NCI-H2081 (cell line): Measurements from ENCODE around the gene AMPD3.

Experiments
- DNase-seq, 2 experiments: peaks; one replicate each; lab custom pipeline; 2025; lab: John Stamatoyannopoulos, UW

The AMPD3 gene

GRCh38 chr11:10461276-10461790, 6.3 kb downstream of the AMPD3 start:
- DNase-seq, result no peak

DNA sequence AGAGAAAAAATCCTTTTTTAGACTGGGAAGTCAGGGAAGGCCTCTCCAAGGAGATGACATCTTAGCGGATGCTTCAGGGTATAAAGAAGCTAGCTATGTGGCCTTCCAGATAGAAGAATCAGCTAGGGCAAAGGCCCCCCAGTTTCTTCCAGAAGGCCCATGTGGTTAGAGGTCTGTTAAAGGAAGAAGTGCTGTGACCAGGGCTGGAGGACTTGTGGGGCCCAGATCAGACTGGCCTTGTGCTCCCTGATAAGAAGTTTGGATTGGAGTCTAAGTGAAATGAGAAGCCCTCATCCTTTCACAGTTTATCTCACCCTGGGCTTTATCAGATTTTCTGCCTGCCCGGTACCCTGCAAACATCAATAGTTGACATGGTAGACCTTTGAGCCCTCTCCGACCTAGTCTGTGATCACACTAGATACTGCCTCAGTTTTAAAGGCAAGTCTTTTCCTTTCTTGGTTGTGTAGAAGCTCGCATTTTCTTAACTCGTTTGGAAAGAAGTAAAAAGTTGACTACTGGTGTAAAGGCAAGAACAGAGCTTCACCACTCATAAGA, 7.8 kb downstream of the AMPD3 start:
- no peak for DNase-seq

GRCh38 chr11:10473371-10473770, 18.3 kb downstream of the AMPD3 start:
- no peak for DNase-seq

DNA sequence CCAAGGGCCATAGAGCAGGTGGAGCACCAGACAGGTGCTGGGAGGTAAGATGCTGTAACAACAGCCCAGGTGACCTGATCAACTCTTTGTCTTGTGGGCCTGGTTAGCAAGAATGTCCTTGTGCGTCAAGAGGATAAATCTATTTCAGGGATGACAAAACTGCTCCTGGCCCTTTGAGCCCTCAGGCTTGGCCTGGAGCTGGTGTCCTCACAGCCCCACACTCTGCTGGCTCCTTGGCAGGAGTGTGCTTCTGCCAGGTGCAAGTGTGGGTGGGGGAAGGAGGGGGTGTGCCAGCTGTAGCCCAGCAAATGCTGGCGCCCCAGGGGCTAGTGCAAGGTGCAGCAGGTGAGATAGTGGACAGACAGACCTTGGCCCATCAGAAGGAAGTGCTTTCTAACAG, 19.5 kb downstream of the AMPD3 start:
- DNase-seq, result no peak

DNA sequence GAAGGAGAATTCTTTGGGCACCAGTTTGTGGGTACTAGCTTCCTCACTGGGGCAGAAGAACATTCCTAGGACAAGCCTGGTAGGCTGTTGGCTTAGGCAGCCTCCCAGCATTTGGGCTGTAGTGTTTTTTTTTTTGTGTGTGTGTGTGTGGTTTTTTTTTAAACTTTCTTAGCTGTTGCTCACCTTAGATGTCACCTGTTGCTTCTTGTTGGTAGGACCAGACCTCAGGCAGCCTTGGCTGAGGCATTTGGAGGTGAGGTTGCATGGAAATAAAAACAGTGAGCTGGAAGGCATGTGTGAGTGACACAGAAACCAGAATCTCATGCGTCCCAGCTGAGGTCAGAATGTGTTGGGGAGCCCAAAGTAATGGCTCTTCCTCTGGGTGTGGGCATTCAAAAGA, 21.3 kb downstream of the AMPD3 start:
- DNase-seq, result no peak

DNA sequence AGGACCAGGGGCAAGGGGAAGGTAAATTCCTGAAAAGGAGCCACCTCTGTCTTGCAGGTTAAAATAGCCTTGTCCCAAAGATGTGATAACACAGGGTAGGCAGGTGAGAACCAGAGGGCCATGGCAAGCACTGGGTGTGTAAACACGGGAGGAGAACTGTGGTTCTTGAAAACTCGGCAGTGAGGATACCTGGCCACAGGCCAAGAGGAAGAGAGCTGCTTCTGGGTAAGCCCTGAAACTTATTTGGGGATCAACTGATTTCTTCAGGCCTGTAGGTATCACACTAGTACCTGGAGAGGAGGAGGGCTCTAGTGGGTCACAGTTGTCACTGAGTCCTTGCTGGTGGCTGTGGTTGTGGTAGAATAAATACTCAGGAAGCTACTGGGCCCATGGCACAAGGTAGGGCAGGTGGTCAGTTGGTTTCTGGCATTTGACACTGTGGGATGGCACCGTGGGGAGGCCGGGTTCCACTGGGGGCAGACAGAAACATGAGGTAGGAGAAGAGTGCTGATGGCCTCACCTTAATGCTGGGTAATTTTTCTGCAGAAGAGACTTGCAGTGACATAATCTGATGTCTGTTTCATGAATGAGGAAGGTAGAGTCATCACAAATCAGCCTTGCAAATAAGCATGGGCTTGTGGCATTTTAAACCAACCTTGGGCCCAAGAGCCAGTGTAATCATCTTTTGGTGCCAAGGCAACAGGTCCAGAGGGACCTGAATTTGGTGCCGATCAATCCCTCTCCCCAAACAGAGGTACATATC, 22.0 kb downstream of the AMPD3 start:
- no peak for DNase-seq

DNA sequence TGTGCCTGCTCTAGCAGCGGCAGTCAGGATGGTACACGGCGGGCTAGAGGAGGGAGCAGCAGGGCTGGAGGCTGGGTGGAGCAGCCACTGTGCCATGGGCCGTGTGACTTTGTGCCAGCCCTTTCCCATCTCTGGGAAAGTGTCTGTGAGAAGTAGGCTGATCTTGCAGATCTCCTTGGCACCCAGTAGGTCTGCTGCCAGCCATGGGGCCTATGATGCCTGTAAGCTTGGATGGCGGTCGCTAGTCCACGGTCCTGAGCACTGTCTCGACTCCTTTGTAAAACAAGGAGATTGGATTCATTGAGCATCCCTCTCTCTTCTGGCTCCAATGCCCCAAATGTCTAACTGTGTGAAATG, 22.6 kb downstream of the AMPD3 start:
- DNase-seq, result no peak

DNA sequence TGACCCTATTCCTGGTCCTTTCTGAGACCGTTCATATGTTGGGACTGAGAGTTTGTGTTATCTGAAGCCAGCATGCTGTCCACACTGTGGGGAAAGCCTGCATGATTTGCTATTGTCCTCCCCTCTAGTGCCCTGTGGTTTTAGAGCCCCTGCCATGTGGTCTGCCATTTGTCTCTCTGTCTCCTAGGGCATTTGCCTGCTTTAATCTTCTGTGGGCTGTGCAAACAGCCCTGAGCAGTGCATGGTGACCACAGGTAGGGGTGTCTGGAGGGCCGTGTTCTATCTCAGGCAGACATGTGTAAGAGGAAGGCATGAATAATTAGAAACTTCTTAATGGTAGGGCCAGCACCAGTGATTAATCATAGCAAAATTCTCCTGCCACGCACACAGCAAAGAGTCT, 23.0 kb downstream of the AMPD3 start:
- no peak for DNase-seq

- no peak for DNase-seq
Observed at GRCh38 chr11:10478574-10479550, 23.8 kb downstream of the AMPD3 start.

- DNase-seq, result no peak
Observed at GRCh38 chr11:10480026-10480425, 25.0 kb downstream of the AMPD3 start.

GRCh38 chr11:10480760-10481159, 25.7 kb downstream of the AMPD3 start:
- no peak for DNase-seq

DNA sequence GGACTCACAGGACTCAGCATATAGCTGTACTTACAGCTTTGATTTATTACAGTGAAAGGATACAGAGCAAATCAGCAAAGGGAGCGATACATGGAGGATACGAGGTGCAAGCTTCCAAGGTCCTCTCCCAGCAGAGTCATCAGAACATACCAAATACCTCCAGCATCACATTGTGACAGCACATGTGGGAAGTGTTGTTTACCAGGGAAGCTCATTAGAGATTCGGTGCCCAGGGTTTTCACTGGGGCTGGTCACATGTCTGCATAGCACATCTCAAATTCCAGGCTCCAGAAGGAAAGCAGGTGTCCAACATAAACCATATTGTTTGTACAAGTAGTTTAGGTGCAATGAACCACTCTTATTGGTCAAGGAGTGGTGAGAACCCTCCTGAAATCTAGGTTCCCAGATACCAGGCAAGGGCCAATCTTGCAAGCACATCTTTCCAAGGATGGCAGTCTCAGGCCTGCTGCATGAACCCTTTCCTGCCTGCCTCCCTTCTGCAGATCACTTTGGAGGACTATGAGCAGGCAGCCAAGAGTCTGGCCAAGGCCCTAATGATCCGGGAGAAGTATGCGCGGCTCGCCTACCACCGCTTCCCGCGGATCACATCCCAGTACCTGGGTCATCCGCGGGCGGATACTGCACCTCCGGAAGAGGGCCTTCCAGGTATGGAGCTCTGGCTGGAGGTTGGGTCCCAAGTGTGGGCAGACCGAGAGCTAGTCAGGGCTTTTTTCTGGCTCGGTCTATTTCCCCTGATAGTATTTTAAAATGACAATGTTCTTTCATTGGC, 26.7 kb downstream of the AMPD3 start:
- no peak for DNase-seq

- no peak for DNase-seq
Observed at GRCh38 chr11:10483174-10483573, 28.1 kb downstream of the AMPD3 start.

DNA sequence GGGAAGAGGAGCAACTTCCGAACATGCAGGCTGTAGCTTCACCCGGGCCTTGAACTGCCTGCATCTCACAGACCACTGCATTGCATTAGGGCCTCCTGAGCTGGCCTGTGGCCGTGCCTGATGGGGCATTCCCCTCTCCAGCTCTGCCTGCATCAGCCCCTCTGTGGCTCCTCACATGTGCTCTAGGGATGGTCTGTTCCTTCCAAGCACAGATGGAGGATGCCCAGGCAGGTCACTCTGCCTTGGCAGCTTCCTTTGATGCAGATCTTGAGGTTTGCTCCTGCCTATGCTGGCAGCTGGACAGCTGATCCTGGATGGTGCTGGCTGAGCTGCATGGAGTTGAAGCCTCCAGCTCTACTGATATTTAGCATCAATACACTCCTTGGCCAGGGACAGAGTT, 28.5 kb downstream of the AMPD3 start:
- DNase-seq, result no peak

DNA sequence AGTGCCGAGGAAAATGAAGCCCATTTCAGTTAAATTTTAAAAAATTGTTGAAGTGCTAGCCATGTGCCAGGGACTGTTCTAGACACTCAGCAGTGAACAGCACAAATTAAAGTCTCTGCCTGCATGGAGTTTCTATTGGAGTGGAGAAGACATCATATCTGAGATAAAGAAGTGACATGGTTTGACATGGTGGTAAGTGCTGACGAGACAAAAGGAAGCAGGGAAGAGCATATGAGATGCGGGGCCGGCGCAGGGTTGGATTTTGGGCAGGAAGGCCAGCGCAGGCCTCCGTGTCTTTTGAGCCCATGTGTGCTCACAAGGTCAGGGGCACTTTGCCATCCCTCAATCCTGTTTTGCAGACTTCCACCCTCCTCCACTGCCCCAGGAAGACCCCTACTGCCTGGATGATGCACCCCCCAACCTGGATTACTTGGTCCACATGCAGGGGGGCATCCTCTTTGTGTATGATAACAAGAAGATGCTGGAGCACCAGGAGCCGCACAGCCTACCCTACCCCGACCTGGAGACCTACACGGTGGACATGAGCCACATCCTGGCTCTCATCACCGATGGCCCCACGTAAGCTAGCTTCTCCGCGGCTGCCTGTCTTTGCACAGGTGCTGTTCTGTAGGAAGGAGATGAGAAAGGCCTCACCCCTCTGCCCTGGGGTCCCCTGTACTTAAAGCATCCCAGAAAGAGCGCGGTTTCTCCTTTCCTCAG, 29.6 kb downstream of the AMPD3 start:
- no peak for DNase-seq

DNA sequence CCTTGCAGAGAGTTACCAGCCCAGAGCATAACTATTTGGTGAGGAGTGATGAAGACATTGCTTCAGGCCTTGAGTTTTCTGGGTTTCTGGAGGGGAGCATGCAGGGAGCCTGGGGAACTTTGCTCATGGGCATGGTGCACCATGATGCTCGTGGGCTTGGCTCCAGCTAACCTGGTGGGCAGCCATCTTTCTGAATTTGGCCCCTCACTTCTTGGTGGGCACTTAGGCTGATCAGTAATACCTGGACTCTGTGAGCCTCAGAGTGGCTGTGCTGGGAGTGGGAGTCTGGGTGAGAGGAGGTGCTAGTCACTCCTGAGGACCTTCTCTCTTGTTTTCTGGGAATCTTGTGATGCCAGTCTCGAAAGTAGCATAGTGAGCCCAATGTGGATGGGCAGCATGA, 30.6 kb downstream of the AMPD3 start:
- no peak for DNase-seq

GRCh38 chr11:10486161-10486840, 31.2 kb downstream of the AMPD3 start:
- no peak for DNase-seq

GRCh38 chr11:10487002-10487647, 32.1 kb downstream of the AMPD3 start:
- DNase-seq, result no peak

DNA sequence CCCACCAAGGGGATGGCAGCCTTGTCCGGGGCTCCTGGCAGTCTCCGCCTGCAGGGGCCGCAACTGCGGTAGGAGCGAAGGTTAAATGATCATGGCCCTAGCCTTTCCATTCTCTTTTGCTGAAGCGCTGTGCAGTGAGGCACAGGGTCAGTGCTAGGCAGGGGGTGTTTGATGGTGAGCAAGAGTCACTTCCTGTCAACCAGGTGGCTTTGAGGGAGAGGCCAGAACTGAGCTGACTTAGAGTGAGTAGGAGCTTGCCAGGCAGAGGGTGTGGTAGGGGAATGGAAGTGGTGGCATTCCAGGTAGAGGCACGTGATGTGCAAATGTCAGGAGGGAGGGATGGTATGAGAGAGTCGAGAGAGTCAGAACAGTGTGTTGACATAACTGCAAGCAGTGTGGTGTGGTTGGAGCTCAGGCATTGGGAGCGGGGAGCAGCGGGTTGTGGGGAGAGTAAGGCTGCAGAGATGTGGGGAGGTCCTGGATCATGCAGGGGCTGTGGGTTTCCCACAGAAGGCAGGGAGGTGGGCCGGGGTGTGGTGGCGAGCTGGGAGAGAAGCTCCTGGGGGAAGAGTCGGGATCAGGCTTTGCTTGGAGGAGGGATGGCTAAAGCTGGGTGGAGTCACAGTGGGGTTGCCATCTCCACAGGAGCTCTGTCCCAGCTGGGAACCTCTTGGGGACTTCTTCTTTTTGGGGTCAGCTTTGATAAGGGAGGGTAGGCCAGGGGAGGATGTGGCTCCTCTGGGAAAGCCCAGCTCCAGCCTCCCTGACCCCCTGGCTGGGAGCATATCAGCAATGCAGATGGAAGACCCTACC, 33.3 kb downstream of the AMPD3 start:
- DNase-seq, result no peak
